GM23338 (cell line): ENCODE measurements around the gene KCNK10. TPM values are rescaled to one million over a fixed set of nuclear protein-coding genes. Genes with fewer than 3 reads are reported as not detected.

ENCODE experiments used
- ATAC-seq: fragments of 200-7000 bp; cut with Tn5 transposase; 3 replicates; pipeline ENCODE4 v1.9.1; 2020
- DNase-seq: peaks from one replicate; pipeline ENCODE4 v3.0.0-alpha.2; 2015; ENCODE audit warnings: low spot score
- H2AFZ ChIP-seq: fragments of 200-600 bp; sonication (generic); 2 replicates; pipeline ENCODE4 v1.8.0; 2016; ENCODE audit warnings: antibody characterized with exemption, mild to moderate bottlenecking, moderate library complexity
- H3F3A ChIP-seq: fragments of 200-600 bp; sonication (generic); replicated peaks from 2 replicates; pipeline ENCODE4 v1.8.0; 2017; ENCODE audit warnings: antibody characterized with exemption, mixed run types, low read depth
- H3K27ac ChIP-seq: fragments of 200-600 bp; sonication (generic); 2 replicates; pipeline ENCODE4 v1.6.1; 2016; ENCODE audit warnings: low read depth
- H3K27me3 ChIP-seq: fragments of 200-600 bp; sonication (generic); 2 replicates; pipeline ENCODE4 v1.8.0; 2016; ENCODE audit warnings: mild to moderate bottlenecking, mixed run types, moderate library complexity; ENCODE audit not compliant: insufficient read depth
- H3K36me3 ChIP-seq: fragments of 200-600 bp; sonication (generic); 2 replicates; pipeline ENCODE4 v1.8.0; 2016; ENCODE audit warnings: mild to moderate bottlenecking; ENCODE audit not compliant: insufficient read depth
- H3K4me1 ChIP-seq: fragments of 200-600 bp; sonication (generic); 2 replicates; pipeline ENCODE4 v1.8.0; 2016; ENCODE audit warnings: mild to moderate bottlenecking, moderate library complexity; ENCODE audit not compliant: insufficient read depth
- H3K4me2 ChIP-seq: fragments of 200-600 bp; sonication (generic); 2 replicates; pipeline ENCODE4 v1.7.1; 2017; ENCODE audit warnings: mixed run types
- H3K4me3 ChIP-seq: fragments of 200-600 bp; sonication (generic); 2 replicates; pipeline ENCODE4 v1.6.1; 2016; ENCODE audit warnings: mixed run types
- H3K79me2 ChIP-seq: fragments of 200-600 bp; sonication (generic); replicated peaks from 2 replicates; pipeline ENCODE4 v1.8.0; 2017; ENCODE audit warnings: mild to moderate bottlenecking; ENCODE audit not compliant: insufficient read depth
- H3K9me2 ChIP-seq: fragments of 200-600 bp; sonication (generic); 2 replicates; pipeline ENCODE4 v1.8.0; 2017; ENCODE audit not compliant: insufficient read depth
- H4K20me1 ChIP-seq: fragments of 200-600 bp; sonication (generic); replicated peaks from 2 replicates; pipeline ENCODE4 v1.8.0; 2017; ENCODE audit warnings: mild to moderate bottlenecking; ENCODE audit not compliant: insufficient read depth
- H3K27ac Mint-ChIP-seq: 2 replicates; pipeline ENCODE4 v1.8.0; 2020; ENCODE audit warnings: inconsistent platforms, mild to moderate bottlenecking, moderate library complexity, mixed read lengths
- H3K27me3 Mint-ChIP-seq: 3 replicates; pipeline ENCODE4 v1.8.0; 2022; ENCODE audit warnings: low read depth, mild to moderate bottlenecking, moderate library complexity, mixed read lengths, inconsistent platforms; ENCODE audit not compliant: insufficient read depth, poor library complexity
- H3K36me3 Mint-ChIP-seq: 3 replicates; pipeline ENCODE4 v1.8.0; 2021; ENCODE audit warnings: low read depth, mild to moderate bottlenecking, inconsistent platforms, moderate library complexity, mixed read lengths
- H3K4me1 Mint-ChIP-seq: 3 replicates; pipeline ENCODE4 v1.8.0; 2020; ENCODE audit warnings: mild to moderate bottlenecking, inconsistent platforms, mixed read lengths
- H3K4me3 Mint-ChIP-seq: 3 replicates; pipeline ENCODE4 v1.8.0; 2021; ENCODE audit warnings: moderate library complexity, mild to moderate bottlenecking, inconsistent platforms, mixed read lengths
- H3K9me3 Mint-ChIP-seq: 3 replicates; pipeline ENCODE4 v1.8.0; 2020; ENCODE audit warnings: moderate library complexity, mild to moderate bottlenecking, inconsistent platforms, mixed read lengths
- ETS1 ChIP-seq: IDR thresholded peaks from 2 replicates; pipeline ENCODE4 v1.6.1; 2016; ENCODE audit warnings: antibody characterized with exemption
- JUNB ChIP-seq: IDR thresholded peaks from one replicate; pipeline ENCODE4 v1.6.1; 2016; ENCODE audit warnings: antibody characterized with exemption; ENCODE audit not compliant: unreplicated experiment
- STAT1 ChIP-seq: IDR thresholded peaks from one replicate; pipeline ENCODE4 v1.6.1; 2016; ENCODE audit warnings: antibody characterized with exemption; ENCODE audit not compliant: unreplicated experiment
- ZNF462 ChIP-seq: fragments of 250-450 bp; sonication (Bioruptor Pico); IDR thresholded peaks from 2 replicates; pipeline ENCODE4 v1.5.0; 2020; ENCODE audit warnings: mild to moderate bottlenecking, moderate library complexity
- polyA plus RNA-seq: library from polyadenylated mRNA; unstranded; fragments of >200 nt; fragmentation: Nextera tagmentation; extraction: Ambion mirVana; gene quantifications from 2 replicates; pipeline ENCODE4 v1.2.1, GENCODE V29; 2016
- total RNA-seq: library from RNA; depleted of rRNA; stranded (reverse); fragments of >200 nt; shearing (Covaris generic); gene quantifications from 2 replicates; pipeline ENCODE4 v1.2.3, GENCODE V29; 2014

The KCNK10 gene
- total and polyA plus RNA-seq, 2 experiments from 2014 or later: 0.29 to 1.0 TPM

GRCh38 chr14:88352698-88353097 lies 29.6 kb upstream of the KCNK10 start (continued):
- TF ChIP-seq ZNF462 (CRISPR knock-in tag) (no peak), JUNB (no peak), STAT1 (no peak)

- Mint-ChIP-seq H3K27me3 (no peaks in the 10 kb centered on the region), H3K9me3 (no peaks in the 10 kb centered on the region), H3K36me3 (no peaks in the 10 kb centered on the region), H3K4me3 (no peak overlapping the region), H3K27ac (no peak overlapping the region), H3K4me1 (peaks cover 6% of the 10 kb centered on the region)
- H3K27ac ChIP-seq: no peak overlapping the region
- H3K9me2 ChIP-seq: no peaks in the 10 kb centered on the region; the same call in 1 of the 2 replicates
- H2AFZ ChIP-seq: peak overlapping the region; percentile 72; the same call in 1 of the 2 replicates
- no peak overlapping the region for H3K4me3 ChIP-seq
- H3K4me1 ChIP-seq: no peaks in the 10 kb centered on the region
- H3F3A ChIP-seq: no peaks in the 10 kb centered on the region
- DNase-seq (no peak), ATAC-seq (no peak)
- no peaks in the 10 kb centered on the region for H3K27me3 ChIP-seq
- H3K79me2 ChIP-seq: no peaks in the 10 kb centered on the region
- H3K36me3 ChIP-seq: no peaks in the 10 kb centered on the region
- H4K20me1 ChIP-seq: no peaks in the 10 kb centered on the region
- no peak overlapping the region for H3K4me2 ChIP-seq
- TF ChIP-seq ZNF462 (CRISPR knock-in tag) (no peak), ETS1 (no peak)
These were observed 29.1 kb upstream of the KCNK10 start for GRCh38 chr14:88351966-88352691.
